Stomach (tissue), 9 donors: ENCODE results near the gene GRID2IP. TPM values are rescaled to one million over a fixed set of nuclear protein-coding genes. Genes with fewer than 3 reads are reported as not detected.
"Not testable (repeated sequence)": the region's sequence is repeated elsewhere in the genome, so short reads cannot be mapped to it uniquely, and the experiment has no call there.

Experiments
- DNase-seq, 2 donors: peaks; one replicate each; pipeline versions ENCODE4 v3.0.0 to v3.0.0-alpha.2; 2013 to 2019
- H3K27ac ChIP-seq, 5 donors: fragments of 200-600 bp in 4 of 5; sonication (generic) in 4 of 5; one replicate each; pipeline ENCODE4 v1.5.1; 2013 to 2019; ENCODE audit warnings: mild to moderate bottlenecking in 1 of 5, moderate library complexity in 1 of 5
- H3K27me3 ChIP-seq, 3 donors: fragments of 200-600 bp; sonication (generic); one replicate each; pipeline ENCODE4 v1.5.1; 2017 to 2019; ENCODE audit warnings: mixed run types in 1 of 3
- H3K36me3 ChIP-seq, 4 donors: fragments of 200-600 bp; sonication (generic); 1 replicate in 3 of 4; 2 replicates in 1 of 4; pipeline ENCODE4 v1.5.1; 2016 to 2019
- H3K4me1 ChIP-seq, 4 donors: fragments of 200-600 bp; sonication (generic); one replicate each; pipeline ENCODE4 v1.5.1; 2016 to 2019
- H3K4me3 ChIP-seq, 4 donors: fragments of 200-600 bp; sonication (generic) in 3 of 4; one replicate each; pipeline ENCODE4 v1.5.1; 2016 to 2019; ENCODE audit warnings: mild to moderate bottlenecking in 1 of 4
- H3K9me3 ChIP-seq, 4 donors: fragments of 200-600 bp; sonication (generic); one replicate each; pipeline ENCODE4 v1.5.1; 2016 to 2019
- EP300 ChIP-seq: sonication (generic); formaldehyde crosslinking; IDR thresholded peaks from one replicate; pipeline ENCODE4 v1.6.1; 2017; ENCODE audit warnings: antibody characterized with exemption
- POLR2A ChIP-seq, 4 donors: fragments of 450-650 bp; IDR thresholded peaks; one replicate each; pipeline ENCODE4 v1.6.1; 2016; ENCODE audit warnings: antibody characterized with exemption in 4 of 4, control low read depth in 2 of 4, mild to moderate bottlenecking in 1 of 4, moderate library complexity in 1 of 4
- POLR2AphosphoS5 ChIP-seq, 3 donors: sonication (generic); formaldehyde crosslinking; IDR thresholded peaks; one replicate each; pipeline ENCODE4 v1.6.1; 2016; ENCODE audit warnings: antibody characterized with exemption in 3 of 3
- WGBS, 5 donors: extraction: QIAGEN DNeasy Blood & Tissue Kit in 3 of 5; methylation state at CpG; one replicate each; pipeline versions ENCODE4 v1.1.5 to v1.1.7; 2013 to 2018; 5-methylcytosine and 5-hydroxymethylcytosine counted together
- intact Hi-C: fragments of 100-400 bp; cut with DNase I; formaldehyde crosslinking; loops from one replicate; pipeline ENCODE4 v1.15.1; 2023; ENCODE audit warnings: low total_unique reads
- polyA plus RNA-seq, 3 donors: library from polyadenylated mRNA; stranded (reverse); fragments of 200-250 nt; gene quantifications; one replicate each; pipeline ENCODE4 v1.2.3, GENCODE V29; 2013
- total RNA-seq, 5 donors: library from RNA; depleted of rRNA; stranded (reverse); fragments of >200 nt; gene quantifications; one replicate each; pipeline versions ENCODE4 v1.1.0 to v1.2.3, GENCODE V29; 2014 to 2016
- TF ChIP-seq, protein P1 (sequence below), 7 experiments: fragments of 450-650 bp in 4 of 7; fragments of 200-600 bp in 3 of 7; sonication (generic) in 3 of 7; IDR thresholded peaks; one replicate each; pipeline ENCODE4 v1.5.1; 2016 to 2019; ENCODE audit warnings: antibody characterized with exemption in 7 of 7, control low read depth in 2 of 7, mild to moderate bottlenecking in 1 of 7
- donor health status: healthy with polysubstance abuse.
- donor health status: Bipolar disorder and iron deficiency.
- donor health status: healthy.

Gene GRID2IP
- total and polyA plus RNA-seq, 8 donors = 0.23 to 0.37 (median 0.25) TPM; not detected in 5

DNA sequence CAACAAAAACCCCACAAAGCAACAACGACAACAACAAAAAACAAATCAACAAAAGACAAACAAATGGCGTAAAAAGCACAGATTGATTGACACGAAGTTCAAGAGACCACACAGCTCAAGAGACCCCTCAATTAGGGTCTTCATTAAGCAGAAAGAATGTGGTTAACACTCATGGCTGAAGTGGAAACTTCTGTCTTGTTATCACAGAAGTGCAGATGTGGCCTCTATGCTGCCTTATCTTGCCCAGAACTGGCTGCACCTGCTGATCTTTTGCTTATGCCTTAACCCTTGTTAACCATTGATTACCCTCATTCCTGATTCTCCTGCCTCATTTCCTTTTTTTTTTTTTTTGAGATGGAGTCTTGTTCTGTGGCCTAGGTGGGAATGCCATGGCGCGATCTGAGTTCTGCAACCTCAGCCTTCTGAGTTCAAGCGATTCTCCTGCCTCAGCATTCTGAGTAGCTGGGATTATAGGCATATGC is 100.0 kb downstream of the GRID2IP start:
- Histone ChIP-seq H3K27ac (peak overlapping the region in 1 of 5 donors; percentile 14), H3K9me3 (no peaks in the 10 kb centered on the region), H3K36me3 (no peaks in the 10 kb centered on the region), H3K4me3 (no peak overlapping the region), H3K27me3 (no peaks in the 10 kb centered on the region), H3K4me1 (peaks cover 6 to 29% (median 15%) of the 10 kb centered on the region in 4 donors)
- peak in 1 of 2 donors; percentile 44 for DNase-seq
- no peak for TF ChIP-seq EP300
- no peak for TF ChIP-seq POLR2A (IDR thresholded peaks at IDR 0.05)
- no peak for TF ChIP-seq POLR2AphosphoS5 (IDR thresholded peaks at IDR 0.05)
- TF ChIP-seq, protein P1, sequence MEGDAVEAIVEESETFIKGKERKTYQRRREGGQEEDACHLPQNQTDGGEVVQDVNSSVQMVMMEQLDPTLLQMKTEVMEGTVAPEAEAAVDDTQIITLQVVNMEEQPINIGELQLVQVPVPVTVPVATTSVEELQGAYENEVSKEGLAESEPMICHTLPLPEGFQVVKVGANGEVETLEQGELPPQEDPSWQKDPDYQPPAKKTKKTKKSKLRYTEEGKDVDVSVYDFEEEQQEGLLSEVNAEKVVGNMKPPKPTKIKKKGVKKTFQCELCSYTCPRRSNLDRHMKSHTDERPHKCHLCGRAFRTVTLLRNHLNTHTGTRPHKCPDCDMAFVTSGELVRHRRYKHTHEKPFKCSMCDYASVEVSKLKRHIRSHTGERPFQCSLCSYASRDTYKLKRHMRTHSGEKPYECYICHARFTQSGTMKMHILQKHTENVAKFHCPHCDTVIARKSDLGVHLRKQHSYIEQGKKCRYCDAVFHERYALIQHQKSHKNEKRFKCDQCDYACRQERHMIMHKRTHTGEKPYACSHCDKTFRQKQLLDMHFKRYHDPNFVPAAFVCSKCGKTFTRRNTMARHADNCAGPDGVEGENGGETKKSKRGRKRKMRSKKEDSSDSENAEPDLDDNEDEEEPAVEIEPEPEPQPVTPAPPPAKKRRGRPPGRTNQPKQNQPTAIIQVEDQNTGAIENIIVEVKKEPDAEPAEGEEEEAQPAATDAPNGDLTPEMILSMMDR (IDR thresholded peaks at IDR 0.05) = no peak
- 67 to 80% (median 72%) methylated on average over 6 of the region's 6 CpGs for WGBS, 5 donors
- intact Hi-C loops = no loop called here

DNA sequence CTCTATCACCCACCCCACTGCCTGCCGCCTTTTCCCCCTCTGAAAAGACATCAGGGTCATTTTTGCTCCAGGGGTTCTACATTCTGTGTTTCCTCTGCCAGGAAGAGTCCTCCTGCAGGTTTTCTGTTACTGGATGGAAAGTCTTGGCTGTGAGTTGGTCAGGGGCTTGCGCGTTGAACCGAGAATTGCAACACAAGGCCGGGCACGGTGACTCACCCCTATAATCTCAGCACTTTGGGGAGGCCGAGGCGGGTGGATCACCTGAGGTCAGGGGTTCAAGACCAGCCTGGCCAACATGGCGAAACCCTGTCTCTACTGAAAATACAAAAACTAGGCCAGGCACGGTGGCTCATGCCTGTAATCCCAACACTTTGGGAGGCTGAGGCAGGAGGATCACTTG is 100.7 kb downstream of the GRID2IP start:
- 59 to 100% (median 82%) methylated on average over 1 to 9 of the region's 10 CpGs for WGBS, 5 donors
- H3K27me3 ChIP-seq, H3K9me3 ChIP-seq, H3K27ac ChIP-seq, intact Hi-C loops, H3K36me3 ChIP-seq, H3K4me3 ChIP-seq, DNase-seq: not testable (repeated sequence)
- H3K4me1 ChIP-seq = peaks cover 6 to 35% (median 16%) of the 10 kb centered on the region in 4 donors

DNA sequence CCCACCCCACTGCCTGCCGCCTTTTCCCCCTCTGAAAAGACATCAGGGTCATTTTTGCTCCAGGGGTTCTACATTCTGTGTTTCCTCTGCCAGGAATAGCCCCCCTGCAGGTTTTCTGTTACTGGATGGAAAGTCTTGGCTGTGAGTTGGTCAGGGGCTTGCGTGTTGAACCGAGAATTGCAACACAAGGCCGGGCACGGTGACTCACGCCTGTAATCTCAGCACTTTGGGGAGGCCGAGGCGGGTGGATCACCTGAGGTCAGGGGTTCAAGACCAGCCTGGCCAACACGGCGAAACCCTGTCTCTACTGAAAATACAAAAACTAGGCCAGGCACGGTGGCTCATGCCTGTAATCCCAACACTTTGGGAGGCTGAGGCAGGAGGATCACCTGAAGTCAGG is 101.4 kb downstream of the GRID2IP start:
- DNase-seq, H3K9me3 ChIP-seq, intact Hi-C loops, H3K27me3 ChIP-seq, H3K4me3 ChIP-seq: not testable (repeated sequence)
- H3K4me1 ChIP-seq = peaks cover 6 to 42% (median 18%) of the 10 kb centered on the region in 4 donors
- peak overlapping the region in 2 of 5 donors; percentile 10 to 93 for H3K27ac ChIP-seq
- 44 to 69% (median 63%) methylated on average over 7 to 11 of the region's 11 CpGs for WGBS, 5 donors
- H3K36me3 ChIP-seq = peaks cover 10 to 11% (median 11%) of the 10 kb centered on the region in 4 donors

DNA sequence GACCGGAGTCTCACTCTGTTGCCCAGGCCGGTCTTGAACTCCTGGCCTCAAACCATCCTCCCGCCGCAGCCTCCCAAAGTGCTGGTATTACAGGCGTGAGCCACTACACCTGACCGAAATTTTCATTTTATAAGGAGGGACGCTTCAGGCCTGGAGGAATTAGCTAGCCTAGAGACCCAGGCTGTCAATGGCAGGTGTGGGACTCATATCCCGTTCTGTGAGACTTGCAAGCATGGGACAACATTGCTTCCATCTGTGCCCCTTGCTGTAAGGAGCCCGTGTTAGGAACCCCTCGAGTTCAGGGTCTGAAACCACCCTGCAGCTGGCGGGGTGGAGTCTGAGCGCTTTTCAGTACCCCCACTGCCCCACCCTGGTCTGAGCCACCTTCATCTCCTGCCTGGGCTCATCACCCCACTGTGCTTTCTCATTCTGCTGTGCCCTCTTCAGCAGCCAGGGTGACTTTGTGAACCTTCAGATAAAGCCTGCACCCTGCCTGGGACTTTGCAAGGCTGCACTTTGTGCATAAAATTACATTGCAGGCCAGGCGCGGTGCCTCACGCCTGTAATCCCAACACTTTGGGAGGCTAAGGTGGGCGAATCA is 102.2 kb downstream of the GRID2IP start:
- Histone ChIP-seq H3K27me3 (no peaks in the 10 kb centered on the region), H3K27ac (peak overlapping the region; percentile 90 to 97 (median 94)), H3K4me1 (peaks cover 6 to 50% (median 21%) of the 10 kb centered on the region in 4 donors), H3K9me3 (no peaks in the 10 kb centered on the region), H3K36me3 (peaks cover 10 to 20% (median 20%) of the 10 kb centered on the region in 4 donors), H3K4me3 (no peak overlapping the region)
- WGBS, 5 donors = 78 to 84% (median 79%) methylated on average over 16 of the region's 16 CpGs
- intact Hi-C loops = no loop called here
- TF ChIP-seq POLR2A (IDR thresholded peaks at IDR 0.05) = no peak
- TF ChIP-seq POLR2AphosphoS5 (IDR thresholded peaks at IDR 0.05) = no peak
- TF ChIP-seq, protein P1 (IDR thresholded peaks at IDR 0.05) = no peak
- TF ChIP-seq EP300 = no peak
- DNase-seq = peak in 1 of 2 donors; percentile 27

DNA sequence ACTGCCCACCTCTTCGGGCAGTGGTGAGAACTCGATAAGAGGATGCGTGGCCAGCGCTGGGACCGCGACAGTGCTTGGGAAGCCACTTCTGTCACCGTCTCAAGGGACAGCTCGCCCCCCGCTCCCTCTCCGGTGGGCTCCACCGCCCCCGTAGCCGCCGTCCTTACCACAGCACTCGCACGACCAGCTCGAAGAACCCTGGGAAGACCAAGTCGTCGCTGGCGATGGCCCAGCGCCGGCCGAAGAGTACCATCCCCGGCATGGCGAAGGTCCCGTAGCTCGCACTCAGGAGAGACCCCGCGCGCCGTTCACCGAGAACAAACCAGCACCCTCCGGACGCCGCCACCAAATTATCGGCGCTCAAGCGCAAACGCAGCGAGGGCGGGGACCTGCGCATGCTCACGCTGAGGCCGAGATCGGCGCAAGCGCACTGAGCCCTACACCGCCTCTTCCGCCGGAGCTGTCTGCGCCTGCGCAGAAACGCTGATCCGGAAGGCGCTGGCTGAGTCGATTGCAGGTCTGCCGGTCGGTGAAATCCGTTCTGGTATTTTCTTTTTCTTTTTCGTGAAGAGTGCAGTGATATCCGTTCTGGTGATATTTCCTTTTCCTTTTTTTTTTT is 103.6 kb downstream of the GRID2IP start, which contains the start of gene DAGLB:
DAGLB (minus strand) TSS at position 374 of the 619 bp plus-strand sequence; CDS start at position 262, 112 bp downstream.
- H3K4me3 ChIP-seq = peak within 1 kb of the TSS; percentile 94 to 98 (median 96)
- no peaks in the 10 kb centered on the region for H3K9me3 ChIP-seq
- H3K4me1 ChIP-seq = peaks cover 6 to 58% (median 24%) of the 10 kb centered on the region in 4 donors
- H3K36me3 ChIP-seq = peaks cover 10 to 30% (median 30%) of the 10 kb centered on the region in 4 donors
- H3K27me3 ChIP-seq = no peaks in the 10 kb centered on the region
- TF ChIP-seq EP300 (no peak), POLR2AphosphoS5 (IDR thresholded peaks at IDR 0.05) (peak; percentile 84 to 97 (median 90)), POLR2A (IDR thresholded peaks at IDR 0.05) (peak in 2 of 4 donors; percentile 66 to 67)
- TF ChIP-seq, protein P1 (IDR thresholded peaks at IDR 0.05) = peak in 1 of 7 experiments; percentile 12
- peak within 1 kb of the TSS; percentile 90 to 97 (median 94) for H3K27ac ChIP-seq
- 0% methylated on average over 33 to 61 of the region's 61 CpGs for WGBS, 5 donors
- intact Hi-C loops = no loop called here
- peak; percentile 94 to 99 for DNase-seq

Other genes with a start within 250 kb of the GRID2IP start
- 10 to 100 TPM in 2 of 5 donors, 1 to 10 TPM in 3; 3.6 to 92.2 (median 9.2) TPM for gene FAM220A, start 202.5 kb downstream of the GRID2IP start, total RNA-seq
- 1 to 10 TPM; 7.1 to 7.3 (median 7.2) TPM for gene FAM220A, start 202.5 kb downstream of the GRID2IP start, polyA plus RNA-seq
- gene RAC1, start 176.9 kb downstream of the GRID2IP start, total RNA-seq = 100 to 1,000 TPM in 4 of 5 donors, 10 to 100 TPM in 1; 27.4 to 159 (median 118) TPM
- 100 to 1,000 TPM; 190 to 319 (median 302) TPM for gene RAC1, start 176.9 kb downstream of the GRID2IP start, polyA plus RNA-seq
- gene DAGLB, start 103.5 kb downstream of the GRID2IP start, total RNA-seq = 10 to 100 TPM in 4 of 5 donors, 1 to 10 TPM in 1; 5.8 to 23.7 (median 15.4) TPM
- gene DAGLB, start 103.5 kb downstream of the GRID2IP start, polyA plus RNA-seq = 1 to 10 TPM; 4.7 to 6.6 (median 5.0) TPM
- gene KDELR2, start 67.3 kb downstream of the GRID2IP start, total RNA-seq = 100 to 1,000 TPM in 3 of 5 donors, 10 to 100 TPM in 2; 30.9 to 265 (median 117) TPM
- gene KDELR2, start 67.3 kb downstream of the GRID2IP start, polyA plus RNA-seq = 10 to 100 TPM; 53.2 to 73.2 (median 72.2) TPM
- 10 to 100 TPM in 3 of 5 donors, 1 to 10 TPM in 2; 4.1 to 78.4 (median 22.8) TPM for gene ZDHHC4, start 26.0 kb upstream of the GRID2IP start, total RNA-seq
- gene ZDHHC4, start 26.0 kb upstream of the GRID2IP start, polyA plus RNA-seq = 10 to 100 TPM; 41.4 to 49.7 (median 46.4) TPM
- gene INTS15, start 38.6 kb upstream of the GRID2IP start, total RNA-seq = 100 to 1,000 TPM in 1 of 5 donors, 10 to 100 TPM in 4; 12.7 to 203 (median 40.3) TPM
- 10 to 100 TPM in 2 of 3 donors, 1 to 10 TPM in 1; 9.3 to 11.5 (median 10.7) TPM for gene INTS15, start 38.6 kb upstream of the GRID2IP start, polyA plus RNA-seq
- 10 to 100 TPM in 2 of 5 donors, 1 to 10 TPM in 3; 3.8 to 30.9 (median 8.6) TPM for gene ZNF853, start 64.1 kb upstream of the GRID2IP start, total RNA-seq
- 1 to 10 TPM; 1.6 to 2.6 (median 2.0) TPM for gene ZNF853, start 64.1 kb upstream of the GRID2IP start, polyA plus RNA-seq
- gene ZNF316, start 85.9 kb upstream of the GRID2IP start, total RNA-seq = 10 to 100 TPM; 13.4 to 62.6 (median 30.0) TPM
- 10 to 100 TPM in 2 of 3 donors, 1 to 10 TPM in 1; 7.2 to 13.0 (median 10.8) TPM for gene ZNF316, start 85.9 kb upstream of the GRID2IP start, polyA plus RNA-seq
- 100 to 1,000 TPM in 1 of 5 donors, 10 to 100 TPM in 4; 21.9 to 222 (median 37.1) TPM for gene ZNF12, start 155.5 kb upstream of the GRID2IP start, total RNA-seq
- gene ZNF12, start 155.5 kb upstream of the GRID2IP start, polyA plus RNA-seq = 1 to 10 TPM; 3.9 to 7.3 (median 6.6) TPM
- 1 to 10 TPM in 1 of 5 donors, not detected in 4; 1.3 TPM for gene RSPH10B2, start 202.6 kb upstream of the GRID2IP start, total RNA-seq
- gene RSPH10B2, start 202.6 kb upstream of the GRID2IP start, polyA plus RNA-seq = not detected